Measurements from ENCODE around the gene AGAP1.

DNA sequence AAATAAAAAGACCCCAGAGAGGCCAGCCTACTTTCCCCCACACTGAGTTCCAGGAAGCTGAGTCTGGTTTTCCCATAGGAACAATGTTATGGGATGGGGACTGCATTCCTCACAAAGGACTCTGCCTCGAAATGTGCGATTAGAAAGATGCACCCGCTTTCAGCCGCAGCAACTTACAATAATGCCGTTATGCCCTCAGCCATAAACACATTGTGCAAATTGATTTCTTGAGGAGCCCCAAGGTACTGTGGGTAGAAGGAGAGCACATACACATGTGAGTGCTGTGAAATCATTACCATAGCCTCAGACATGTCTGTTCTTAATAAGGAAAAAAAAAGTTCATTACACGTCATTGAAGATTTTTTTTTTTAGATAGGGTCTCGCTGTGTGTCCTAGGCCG lies 64.7 kb downstream of the AGAP1 start:
- TF ChIP-seq, protein P1, sequence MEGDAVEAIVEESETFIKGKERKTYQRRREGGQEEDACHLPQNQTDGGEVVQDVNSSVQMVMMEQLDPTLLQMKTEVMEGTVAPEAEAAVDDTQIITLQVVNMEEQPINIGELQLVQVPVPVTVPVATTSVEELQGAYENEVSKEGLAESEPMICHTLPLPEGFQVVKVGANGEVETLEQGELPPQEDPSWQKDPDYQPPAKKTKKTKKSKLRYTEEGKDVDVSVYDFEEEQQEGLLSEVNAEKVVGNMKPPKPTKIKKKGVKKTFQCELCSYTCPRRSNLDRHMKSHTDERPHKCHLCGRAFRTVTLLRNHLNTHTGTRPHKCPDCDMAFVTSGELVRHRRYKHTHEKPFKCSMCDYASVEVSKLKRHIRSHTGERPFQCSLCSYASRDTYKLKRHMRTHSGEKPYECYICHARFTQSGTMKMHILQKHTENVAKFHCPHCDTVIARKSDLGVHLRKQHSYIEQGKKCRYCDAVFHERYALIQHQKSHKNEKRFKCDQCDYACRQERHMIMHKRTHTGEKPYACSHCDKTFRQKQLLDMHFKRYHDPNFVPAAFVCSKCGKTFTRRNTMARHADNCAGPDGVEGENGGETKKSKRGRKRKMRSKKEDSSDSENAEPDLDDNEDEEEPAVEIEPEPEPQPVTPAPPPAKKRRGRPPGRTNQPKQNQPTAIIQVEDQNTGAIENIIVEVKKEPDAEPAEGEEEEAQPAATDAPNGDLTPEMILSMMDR (IDR thresholded peaks at IDR 0.05), result no peak
- TF ChIP-seq POLR2A (IDR thresholded peaks at IDR 0.05), result no peak
